ENCODE measurements around the gene RPL9. TPM values are rescaled to one million over a fixed set of nuclear protein-coding genes. Genes with fewer than 3 reads are reported as not detected.

The RPL9 gene
- total and polyA plus RNA-seq, 2 of the 8 experiments (the other 6 are each of a cell fraction or from before 2014, with no cell fraction given): 1,161 to 1,184 TPM

DNA sequence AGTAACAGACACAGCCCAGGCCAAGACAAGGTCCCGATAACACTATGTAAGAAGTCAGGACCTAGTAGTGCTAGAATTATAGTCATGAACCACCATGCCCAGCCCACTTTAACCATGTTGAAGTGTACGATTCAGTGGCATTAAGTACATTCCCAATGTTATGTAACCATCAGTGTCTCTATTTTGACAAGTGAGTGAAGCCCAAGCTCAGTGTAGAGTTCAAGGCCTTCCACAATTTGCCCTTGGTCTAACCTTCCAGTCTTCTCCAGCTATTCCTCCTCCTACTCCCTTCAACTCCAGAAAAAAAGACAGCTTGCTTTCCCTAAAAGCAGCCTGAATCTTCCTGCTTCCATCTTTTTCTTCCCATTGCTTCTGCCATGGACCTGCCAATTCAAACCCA, 31.6 kb upstream of the RPL9 start (continued):
- TF ChIP-seq, protein P1, sequence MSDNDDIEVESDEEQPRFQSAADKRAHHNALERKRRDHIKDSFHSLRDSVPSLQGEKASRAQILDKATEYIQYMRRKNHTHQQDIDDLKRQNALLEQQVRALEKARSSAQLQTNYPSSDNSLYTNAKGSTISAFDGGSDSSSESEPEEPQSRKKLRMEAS (IDR thresholded peaks at IDR 0.05): no peak
- no peak for TF ChIP-seq ASH2L (IDR thresholded peaks at IDR 0.05; ENCODE audit: low read length)
- no peak for TF ChIP-seq TEAD4 (IDR thresholded peaks at IDR 0.05; ENCODE audit: low read depth, low read length)
- TF ChIP-seq FOSL1 (IDR thresholded peaks at IDR 0.05; ENCODE audit: insufficient read depth, low read depth, low read length): no peak
- TF ChIP-seq, protein P2, sequence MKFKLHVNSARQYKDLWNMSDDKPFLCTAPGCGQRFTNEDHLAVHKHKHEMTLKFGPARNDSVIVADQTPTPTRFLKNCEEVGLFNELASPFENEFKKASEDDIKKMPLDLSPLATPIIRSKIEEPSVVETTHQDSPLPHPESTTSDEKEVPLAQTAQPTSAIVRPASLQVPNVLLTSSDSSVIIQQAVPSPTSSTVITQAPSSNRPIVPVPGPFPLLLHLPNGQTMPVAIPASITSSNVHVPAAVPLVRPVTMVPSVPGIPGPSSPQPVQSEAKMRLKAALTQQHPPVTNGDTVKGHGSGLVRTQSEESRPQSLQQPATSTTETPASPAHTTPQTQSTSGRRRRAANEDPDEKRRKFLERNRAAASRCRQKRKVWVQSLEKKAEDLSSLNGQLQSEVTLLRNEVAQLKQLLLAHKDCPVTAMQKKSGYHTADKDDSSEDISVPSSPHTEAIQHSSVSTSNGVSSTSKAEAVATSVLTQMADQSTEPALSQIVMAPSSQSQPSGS (IDR thresholded peaks at IDR 0.05; ENCODE audit: low read length): no peak
- TF ChIP-seq ZNF274 (IDR thresholded peaks at IDR 0.05; ENCODE audit: borderline replicate concordance, extremely low read depth, low read length): no peak

Measured in H1 (cell line).